ENCODE data around the gene DRD3.

The DRD3 gene

GRCh38 chr3:114179575-114179974 is 723 bp upstream of the DRD3 start:
- no peak for DNase-seq (ENCODE audit: low read depth in 2 of 2)

- DNase-seq (ENCODE audit: low read depth in 2 of 2), result no peak
These were observed 2.0 kb downstream of the DRD3 start for GRCh38 chr3:114176890-114177289.

GRCh38 chr3:114176487-114176886 is 2.4 kb downstream of the DRD3 start:
- DNase-seq (ENCODE audit: low read depth in 2 of 2), result no peak

DNA sequence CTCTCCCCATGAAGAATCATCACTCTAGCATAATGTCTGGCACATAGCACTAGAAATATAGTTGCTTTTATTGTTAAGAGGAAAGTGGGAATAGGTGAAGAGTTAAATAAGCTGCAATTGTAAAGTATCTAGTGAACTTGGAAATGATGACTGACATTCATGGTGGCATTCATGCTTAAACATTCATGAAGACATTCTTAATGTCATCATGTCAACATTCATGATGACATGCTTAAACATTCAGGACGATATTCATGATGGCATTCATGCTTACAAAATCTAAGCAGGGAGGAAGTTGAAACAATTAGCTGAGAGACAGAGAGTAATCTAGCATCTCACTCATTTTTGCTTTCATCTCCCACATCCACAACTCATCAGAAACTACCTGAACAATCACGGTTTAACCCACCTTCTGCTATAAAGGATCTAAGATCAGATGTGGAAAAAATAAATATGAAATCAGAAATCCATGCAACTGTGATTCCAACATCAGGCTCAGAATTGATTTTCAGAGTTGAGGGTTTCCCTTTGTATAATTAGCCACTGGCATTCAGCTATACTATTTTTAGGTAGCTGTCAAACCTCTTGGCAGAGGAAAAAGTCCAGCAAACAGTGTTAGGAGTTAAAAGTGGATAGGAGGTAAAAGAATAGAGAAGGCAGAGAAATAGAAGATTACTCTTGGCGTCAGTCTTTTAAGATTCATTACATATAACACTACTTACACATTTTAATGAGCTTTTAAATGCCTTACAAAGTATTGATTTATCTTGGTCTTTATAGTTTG is 3.5 kb downstream of the DRD3 start:
- no peak for DNase-seq (ENCODE audit: low read depth in 2 of 2)

DNA sequence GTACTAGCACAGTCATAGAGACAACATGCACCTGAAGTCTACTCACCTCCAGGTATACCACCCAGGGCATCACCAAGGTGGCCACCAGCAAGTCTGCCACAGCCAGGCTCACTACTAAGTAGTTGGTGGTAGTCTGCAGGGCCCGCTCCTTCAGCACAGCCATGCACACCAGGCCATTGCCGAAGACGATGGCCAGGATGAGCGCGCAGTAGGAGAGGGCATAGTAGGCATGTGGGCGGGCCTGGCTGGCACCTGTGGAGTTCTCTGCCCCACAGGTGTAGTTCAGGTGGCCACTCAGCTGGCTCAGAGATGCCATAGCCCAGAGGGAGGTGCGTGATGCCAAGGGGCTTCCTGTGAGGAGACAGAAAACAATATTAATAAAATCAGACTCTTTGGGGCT is 7.2 kb downstream of the DRD3 start:
- no peak for DNase-seq (ENCODE audit: low read depth in 2 of 2)

- DNase-seq (ENCODE audit: low read depth in 2 of 2), result no peak
These were observed 10.7 kb downstream of the DRD3 start for GRCh38 chr3:114168150-114168549.

GRCh38 chr3:114157321-114157720 is 21.5 kb downstream of the DRD3 start:
- DNase-seq (ENCODE audit: low read depth in 2 of 2), result no peak

DNA sequence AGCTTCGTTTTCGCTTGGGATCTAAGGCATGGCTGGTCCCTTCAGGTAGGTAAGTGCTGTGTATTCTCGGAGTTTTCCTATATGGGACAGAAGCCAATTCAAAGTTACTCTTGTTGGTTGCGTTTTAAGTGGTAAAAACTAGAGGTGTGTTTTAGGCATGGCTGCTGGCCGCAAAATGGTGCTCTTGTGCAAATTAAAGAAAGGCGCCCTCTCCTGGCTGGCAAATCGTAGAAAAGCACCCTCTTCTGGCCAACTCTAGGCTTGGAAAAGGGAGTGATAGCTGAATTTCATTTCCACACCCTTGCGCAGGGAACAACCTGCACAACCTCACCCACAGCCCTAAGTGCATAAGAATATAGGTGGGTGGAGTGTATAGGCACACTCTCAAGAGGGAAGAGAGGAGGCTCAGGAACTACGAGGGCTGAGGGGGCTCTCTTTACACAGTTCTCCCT is 23.5 kb downstream of the DRD3 start:
- DNase-seq (ENCODE audit: low read depth in 2 of 2), result peak in 1 of 2 donors; percentile 14

- no peak for DNase-seq (ENCODE audit: low read depth in 2 of 2)
These were observed 24.5 kb downstream of the DRD3 start for GRCh38 chr3:114154321-114154821.

DNA sequence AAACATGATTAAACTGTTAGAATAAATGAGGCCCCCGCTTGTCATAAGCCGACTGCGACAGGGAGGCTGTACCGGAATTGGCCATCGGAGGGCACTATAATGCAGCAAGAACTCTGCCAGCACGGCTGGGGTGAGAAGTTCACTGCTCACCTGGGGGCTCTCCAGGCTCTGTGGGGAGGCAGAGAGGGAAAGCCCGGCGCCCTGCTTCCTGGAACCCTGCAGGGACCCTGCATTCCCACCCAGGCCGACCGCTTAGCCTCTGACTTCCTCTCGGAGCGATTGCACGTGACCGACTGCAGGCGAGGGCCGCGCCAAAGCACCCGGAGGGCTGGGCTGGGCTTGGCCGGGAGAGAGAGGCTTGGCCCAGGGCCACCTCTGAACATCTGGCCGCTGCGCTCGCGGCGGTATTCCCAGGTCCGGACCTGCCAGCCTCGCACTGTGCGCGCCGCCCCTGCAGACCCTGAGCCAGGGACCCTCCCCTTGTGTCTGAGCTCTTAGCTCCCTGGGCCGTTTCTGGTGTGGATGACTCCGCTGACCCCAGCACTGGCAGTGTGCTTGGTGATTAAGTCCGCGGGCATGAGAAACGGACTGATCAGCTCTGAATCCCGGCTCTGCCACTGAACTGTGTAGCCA is 26.2 kb downstream of the DRD3 start:
- peak; percentile 73 to 80 for DNase-seq (ENCODE audit: low read depth in 2 of 2)

- no peak for DNase-seq (ENCODE audit: low read depth in 2 of 2)
These were observed 27.8 kb downstream of the DRD3 start for GRCh38 chr3:114151091-114151490.

DNA sequence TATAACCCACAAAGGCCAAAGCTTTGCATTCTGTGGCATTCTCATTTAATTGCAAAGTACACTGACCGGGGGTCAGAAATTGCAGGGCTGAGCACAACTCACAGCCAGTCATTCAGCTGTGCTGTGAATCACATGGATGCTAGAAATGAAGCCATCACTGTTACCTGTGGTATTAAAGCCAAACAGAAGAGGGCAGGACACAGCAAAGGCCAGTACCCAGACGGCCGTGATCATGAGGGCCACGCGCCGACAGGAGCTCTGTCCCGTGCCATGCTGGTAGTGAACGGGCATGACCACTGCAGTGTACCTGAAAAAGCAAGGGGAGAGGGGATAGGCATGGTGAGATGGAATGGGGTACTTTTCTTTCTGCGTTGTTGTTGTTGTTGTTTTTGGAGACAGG is 31.6 kb downstream of the DRD3 start:
- no peak for DNase-seq (ENCODE audit: low read depth in 2 of 2)

- peak; percentile 14 to 20 for DNase-seq (ENCODE audit: low read depth in 2 of 2)
These were observed 33.8 kb downstream of the DRD3 start for GRCh38 chr3:114144909-114145688.

DNA sequence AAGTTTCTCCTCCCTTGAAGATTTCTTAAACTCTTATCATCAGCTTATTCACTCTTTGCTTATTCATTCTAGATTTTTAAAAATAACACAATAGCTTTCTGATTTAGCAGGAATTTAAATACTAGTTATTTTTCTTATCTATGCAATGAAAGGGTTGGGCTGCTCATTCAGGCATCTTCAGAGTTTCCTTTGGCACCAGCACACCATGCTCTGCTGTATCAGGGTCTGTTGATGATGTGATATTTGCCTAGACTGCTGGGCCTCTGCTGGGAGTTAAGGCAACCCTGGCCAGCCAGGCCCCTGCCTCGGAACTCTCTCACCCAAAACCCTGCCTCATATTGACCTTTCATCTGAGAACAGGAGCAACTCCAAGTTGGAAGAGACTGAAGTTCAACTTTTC is 35.0 kb downstream of the DRD3 start:
- DNase-seq (ENCODE audit: low read depth in 2 of 2), result no peak

GRCh38 chr3:114139836-114140235 is 39.0 kb downstream of the DRD3 start:
- DNase-seq (ENCODE audit: low read depth in 2 of 2), result no peak

GRCh38 chr3:114133947-114134346 is 44.9 kb downstream of the DRD3 start:
- DNase-seq (ENCODE audit: low read depth in 2 of 2), result no peak

DNA sequence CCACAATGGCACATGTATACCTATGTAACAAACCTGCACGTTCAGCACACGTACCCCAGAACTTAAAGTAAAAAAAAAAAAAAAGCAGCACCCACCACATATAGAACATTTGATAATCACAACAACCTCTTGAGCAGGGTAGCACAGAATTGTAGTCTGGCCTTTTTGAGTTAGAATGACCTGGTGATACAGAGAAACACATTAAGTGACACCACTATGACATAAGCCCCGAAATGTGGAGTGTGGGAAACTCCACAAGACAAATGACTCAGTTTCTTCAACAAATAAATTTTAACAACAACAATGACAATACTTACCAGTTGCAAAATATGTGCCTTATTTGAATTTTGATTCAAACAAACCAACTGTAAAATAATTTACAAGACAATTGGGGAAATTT is 46.4 kb downstream of the DRD3 start:
- no peak for DNase-seq (ENCODE audit: low read depth in 2 of 2)

GRCh38 chr3:114128826-114129225 is 50.0 kb downstream of the DRD3 start:
- no peak for DNase-seq (ENCODE audit: low read depth in 2 of 2)

DNA sequence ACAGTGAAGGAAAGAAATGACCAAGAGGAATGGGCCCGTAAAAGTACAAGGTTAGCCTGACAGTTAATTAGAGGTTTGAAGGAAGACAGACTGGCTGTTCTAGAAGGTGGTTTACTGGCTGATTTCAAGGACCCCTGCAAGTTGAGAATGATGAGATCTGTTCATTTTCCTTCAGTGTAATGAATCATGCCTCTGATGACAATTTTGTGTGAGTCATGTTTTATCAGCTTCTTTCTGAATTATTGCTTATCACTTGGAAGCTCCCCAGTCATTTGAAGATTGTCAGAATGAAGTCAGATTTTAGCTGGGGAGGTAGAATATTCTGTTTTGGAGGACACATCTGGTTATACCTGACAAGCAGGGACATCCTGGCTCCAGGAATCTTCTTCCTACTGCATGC is 50.6 kb downstream of the DRD3 start:
- no peak for DNase-seq (ENCODE audit: low read depth in 2 of 2)

GRCh38 chr3:114127517-114127916 is 51.3 kb downstream of the DRD3 start:
- no peak for DNase-seq (ENCODE audit: low read depth in 2 of 2)

DNA sequence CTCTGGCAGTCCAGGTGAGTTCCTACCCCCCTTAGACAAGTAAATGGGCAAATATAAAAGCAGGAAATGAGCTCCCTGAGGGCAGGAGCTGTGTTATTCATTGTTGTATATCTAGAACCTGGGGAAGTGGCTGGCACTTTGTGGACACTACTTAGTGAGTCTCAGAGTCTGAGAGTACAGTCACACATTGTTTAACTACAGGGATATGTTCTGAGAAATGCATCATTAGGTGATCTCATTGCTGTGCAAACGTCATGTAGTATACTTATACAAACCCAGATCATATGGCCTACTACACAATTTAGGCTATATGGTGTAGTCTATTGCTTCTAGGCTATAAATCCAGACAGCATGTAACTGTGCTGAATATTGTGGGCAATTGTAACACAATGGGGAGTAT is 52.4 kb downstream of the DRD3 start:
- no peak for DNase-seq (ENCODE audit: low read depth in 2 of 2)

DNA sequence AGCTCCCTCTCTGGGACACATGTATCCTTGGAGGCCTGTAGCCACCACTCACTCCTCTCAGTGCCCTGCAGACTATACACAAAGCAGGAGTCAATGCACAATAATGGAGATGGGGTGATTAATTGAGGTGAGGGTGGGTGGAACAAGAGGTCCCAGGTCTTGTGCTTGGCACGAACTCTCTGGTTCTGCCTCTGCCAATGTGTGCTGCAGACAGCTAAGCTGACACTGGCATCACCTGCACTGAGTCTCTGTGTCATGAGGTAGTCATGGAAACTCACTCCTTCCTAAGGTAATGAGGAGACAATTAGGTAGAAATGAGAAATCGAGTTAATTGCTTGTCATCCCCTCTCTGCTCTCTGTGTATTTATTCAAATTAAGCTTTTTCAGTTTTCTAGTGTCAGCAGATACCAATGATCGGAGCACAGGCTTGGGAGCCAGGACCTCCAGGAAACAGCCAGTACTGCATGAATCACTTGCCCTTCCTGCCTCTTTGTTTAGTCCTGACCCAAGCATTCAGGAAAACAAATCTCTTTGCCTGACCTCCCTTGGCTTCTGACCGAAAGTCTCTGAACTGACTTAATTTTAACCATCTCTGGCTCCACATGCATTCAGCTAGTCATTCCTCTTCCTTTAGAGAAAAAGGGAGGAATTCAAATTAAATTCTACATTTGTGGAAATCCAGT is 56.7 kb downstream of the DRD3 start:
- no peak for DNase-seq (ENCODE audit: low read depth in 2 of 2)

All from stimulated activated CD8-positive, alpha-beta memory T cell treated with anti-CD3 and anti-CD28 coated beads, Interleukin-2, amount 100 ng/mL, for 48 hours (primary cell).